SK-N-SH (cell line): ENCODE measurements around the gene CAV1. TPM values are rescaled to one million over a fixed set of nuclear protein-coding genes. Genes with fewer than 3 reads are reported as not detected.

Experiments used
- CTCF ChIA-PET: fragments of 300-600, 350-600 bp; formaldehyde crosslinking; extraction: SDS; loops from one replicate; lab custom pipeline; 2021; lab: Yijun Ruan, JAX
- POLR2A ChIA-PET: fragments of 350-600 bp; sonication (Branson Sonifier 250); formaldehyde crosslinking; extraction: SDS; loops from one replicate; lab custom pipeline; 2020; ENCODE audit warnings: antibody characterized with exemption, inconsistent platforms; lab: Yijun Ruan, JAX
- DNase-seq: peaks from one replicate; pipeline ENCODE4 v3.0.0; 2012
- H2AFZ ChIP-seq: fragments of 200-600 bp; sonication (generic); 2 replicates; pipeline ENCODE4 v1.8.1; 2016; ENCODE audit warnings: antibody characterized with exemption, mild to moderate bottlenecking, low read depth
- H3F3A ChIP-seq: fragments of 200-600 bp; sonication (generic); replicated peaks from 2 replicates; pipeline ENCODE3; 2016; ENCODE audit warnings: antibody characterized with exemption, mild to moderate bottlenecking; ENCODE audit not compliant: insufficient read depth
- H3K27ac ChIP-seq, 2 experiments: fragments of 200-500 bp in 1 of 2; fragments of 200-600 bp in 1 of 2; sonication (Bioruptor generic) in 1 of 2; sonication (generic), shearing (Covaris generic) in 1 of 2; 2 replicates each; pipeline versions ENCODE4 v1.5.1 to v1.6.1; 2014 to 2016; ENCODE audit warnings: low read depth in 2 of 2, inconsistent platforms in 1 of 2, low read length in 1 of 2, mild to moderate bottlenecking in 1 of 2, mixed read lengths in 1 of 2
- H3K27me3 ChIP-seq: fragments of 200-600 bp; sonication (generic), shearing (Covaris generic); 2 replicates; pipeline ENCODE4 v1.6.1; 2016; ENCODE audit warnings: mixed run types; ENCODE audit not compliant: insufficient read depth
- H3K36me3 ChIP-seq, 2 experiments: fragments of 200-500 bp in 1 of 2; fragments of 200-600 bp in 1 of 2; sonication (Bioruptor generic) in 1 of 2; sonication (generic) in 1 of 2; replicated peaks in 1 of 2; 2 replicates each; pipeline versions ENCODE3 to v1.5.1; 2014 to 2016; ENCODE audit warnings: low read length in 1 of 2, mild to moderate bottlenecking in 1 of 2; ENCODE audit not compliant: insufficient read depth in 2 of 2, control insufficient read depth in 1 of 2
- H3K4me1 ChIP-seq, 2 experiments: fragments of 200-500 bp in 1 of 2; fragments of 200-600 bp in 1 of 2; sonication (Bioruptor generic) in 1 of 2; sonication (generic), shearing (Covaris generic) in 1 of 2; 2 replicates each; pipeline versions ENCODE4 v1.5.1 to v1.6.1; 2014 to 2016; ENCODE audit warnings: low read depth in 1 of 2, low read length in 1 of 2, mixed run types in 1 of 2; ENCODE audit not compliant: insufficient read depth in 2 of 2, control insufficient read depth in 1 of 2
- H3K4me2 ChIP-seq: fragments of 200-600 bp; sonication (generic), shearing (Covaris generic); 2 replicates; pipeline ENCODE4 v1.6.1; 2017; ENCODE audit warnings: mixed run types
- H3K4me3 ChIP-seq, 2 experiments: fragments of 200-500 bp in 1 of 2; fragments of 200-600 bp in 1 of 2; sonication (Bioruptor generic) in 1 of 2; sonication (generic), shearing (Covaris generic) in 1 of 2; 2 replicates each; pipeline versions ENCODE4 v1.5.1 to v1.8.1; 2014 to 2016; ENCODE audit warnings: low read depth in 2 of 2, inconsistent platforms in 1 of 2, low read length in 1 of 2, mild to moderate bottlenecking in 1 of 2, mixed read lengths in 1 of 2, moderate library complexity in 1 of 2
- H3K79me2 ChIP-seq: fragments of 200-600 bp; sonication (generic); 2 replicates; pipeline ENCODE4 v1.8.1; 2017; ENCODE audit warnings: mild to moderate bottlenecking; ENCODE audit not compliant: insufficient read depth
- H3K9ac ChIP-seq: fragments of 200-600 bp; sonication (generic); 2 replicates; pipeline ENCODE4 v1.6.1; 2017; ENCODE audit warnings: mixed run types
- H3K9me2 ChIP-seq: fragments of 200-600 bp; sonication (generic); 2 replicates; pipeline ENCODE4 v1.6.1; 2017; ENCODE audit warnings: mixed run types
- H3K9me3 ChIP-seq: fragments of 200-600 bp; sonication (generic); 2 replicates; pipeline ENCODE4 v1.6.1; 2017; ENCODE audit warnings: mixed run types, mild to moderate bottlenecking, moderate library complexity
- H4K20me1 ChIP-seq: fragments of 200-600 bp; sonication (generic); 2 replicates; pipeline ENCODE4 v1.6.1; 2017; ENCODE audit warnings: mild to moderate bottlenecking, mixed run types; ENCODE audit not compliant: insufficient read depth
- ELF1 ChIP-seq: IDR thresholded peaks from 2 replicates; pipeline ENCODE4 v1.4.0; 2012
- EP300 ChIP-seq, 2 experiments: IDR thresholded peaks; 2 replicates each; pipeline versions ENCODE4 v1.4.0 to v1.6.1; 2012; ENCODE audit warnings: borderline replicate concordance in 1 of 2, low read depth in 1 of 2, low read length in 1 of 2
- EZH2phosphoT487 ChIP-seq: fragments of 200-600 bp; sonication (generic); IDR thresholded peaks from 2 replicates; pipeline ENCODE4 v1.6.1; 2017; ENCODE audit warnings: low read depth, mixed run types, mild to moderate bottlenecking, antibody characterized with exemption, moderate library complexity, borderline replicate concordance
- FOSL2 ChIP-seq: IDR thresholded peaks from 2 replicates; pipeline ENCODE4 v1.4.0; 2012; ENCODE audit warnings: low read depth, mild to moderate bottlenecking, moderate library complexity, borderline replicate concordance
- FOXM1 ChIP-seq: IDR thresholded peaks from 2 replicates; pipeline ENCODE4 v1.4.0; 2012; ENCODE audit warnings: low read depth, mild to moderate bottlenecking
- GABPA ChIP-seq: IDR thresholded peaks from 2 replicates; pipeline ENCODE4 v1.4.0; 2012; ENCODE audit warnings: low read depth, mild to moderate bottlenecking
- MXI1 ChIP-seq: IDR thresholded peaks from 2 replicates; pipeline ENCODE4 v1.6.1; 2012; ENCODE audit warnings: mild to moderate bottlenecking, low read depth, low read length, improper control_type of control experiment
- NFIC ChIP-seq: IDR thresholded peaks from 2 replicates; pipeline ENCODE4 v1.4.0; 2012; ENCODE audit warnings: borderline replicate concordance
- NRF1 ChIP-seq: IDR thresholded peaks from 2 replicates; pipeline ENCODE4 v1.6.1; 2012; ENCODE audit warnings: low read depth, mild to moderate bottlenecking, low read length
- RAD21 ChIP-seq: IDR thresholded peaks from 2 replicates; pipeline ENCODE4 v1.6.1; 2012; ENCODE audit warnings: mild to moderate bottlenecking, low read length
- RXRA ChIP-seq: IDR thresholded peaks from 2 replicates; pipeline ENCODE4 v1.4.0; 2012; ENCODE audit warnings: low read depth, mild to moderate bottlenecking, borderline replicate concordance
- SIN3A ChIP-seq: IDR thresholded peaks from 2 replicates; pipeline ENCODE4 v1.6.1; 2012; ENCODE audit warnings: low read depth, mild to moderate bottlenecking, low read length, moderate library complexity, borderline replicate concordance
- SMC3 ChIP-seq: IDR thresholded peaks from 2 replicates; pipeline ENCODE4 v1.6.1; 2012; ENCODE audit warnings: low read depth, low read length, improper control_type of control experiment
- TCF12 ChIP-seq: IDR thresholded peaks from 2 replicates; pipeline ENCODE4 v1.4.0; 2012
- TEAD4 ChIP-seq: IDR thresholded peaks from 2 replicates; pipeline ENCODE4 v1.4.0; 2012; ENCODE audit warnings: mild to moderate bottlenecking, borderline replicate concordance; ENCODE audit not compliant: insufficient read depth
- polyA plus RNA-seq, 3 experiments: library from polyadenylated mRNA; depleted of rRNA; stranded (reverse); fragments of >200 nt; gene quantifications; 2 replicates each; pipeline ENCODE4 v1.2.3, GENCODE V29; 2012
- TF ChIP-seq, protein P1 (sequence below): IDR thresholded peaks from 2 replicates; pipeline ENCODE4 v1.4.0; 2012; ENCODE audit warnings: low read depth, borderline replicate concordance
- TF ChIP-seq, protein P2 (sequence below): IDR thresholded peaks from 2 replicates; pipeline ENCODE4; 2012

CAV1 gene
- polyA plus RNA-seq, 1 of the 3 experiments (the other 2 are of a cell fraction) = 968 TPM

DNA sequence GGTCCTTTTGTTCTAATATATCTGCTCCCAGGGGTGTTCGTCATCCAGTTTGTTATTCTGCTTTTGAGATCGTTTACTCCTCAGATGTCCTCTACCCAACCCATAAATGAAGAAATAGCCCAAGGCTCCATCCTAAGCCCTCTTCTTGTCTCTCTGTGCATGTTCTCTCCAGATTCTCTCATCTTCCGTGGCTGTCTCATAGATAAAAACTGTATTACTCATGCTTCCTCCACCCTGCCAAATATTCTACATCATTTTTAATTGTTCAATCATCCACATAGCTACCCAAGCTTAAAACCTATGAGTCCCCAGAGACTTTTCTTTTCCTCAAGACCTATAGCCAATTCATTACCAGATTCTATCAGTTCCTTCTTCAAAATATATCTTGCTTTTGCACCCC, 44.9 kb downstream of the CAV1 start (continued):
- TF ChIP-seq RXRA (0 out of 2 replicates have a peak, but pooled peaks have one; percentile 57), TEAD4 (peak; percentile 74; the same call in 1 of the 2 replicates), GABPA (no peak), EP300 (IDR thresholded peaks at IDR 0.05; ENCODE audit: borderline replicate concordance in 1 of 2, low read depth in 1 of 2, low read length in 1 of 2) (peak in 1 of 2 experiments; percentile 90; a peak in 2 of 4 replicates), MXI1 (no peak), FOXM1 (0 out of 2 replicates have a peak, but pooled peaks have one; percentile 19)
- TF ChIP-seq, protein P1, sequence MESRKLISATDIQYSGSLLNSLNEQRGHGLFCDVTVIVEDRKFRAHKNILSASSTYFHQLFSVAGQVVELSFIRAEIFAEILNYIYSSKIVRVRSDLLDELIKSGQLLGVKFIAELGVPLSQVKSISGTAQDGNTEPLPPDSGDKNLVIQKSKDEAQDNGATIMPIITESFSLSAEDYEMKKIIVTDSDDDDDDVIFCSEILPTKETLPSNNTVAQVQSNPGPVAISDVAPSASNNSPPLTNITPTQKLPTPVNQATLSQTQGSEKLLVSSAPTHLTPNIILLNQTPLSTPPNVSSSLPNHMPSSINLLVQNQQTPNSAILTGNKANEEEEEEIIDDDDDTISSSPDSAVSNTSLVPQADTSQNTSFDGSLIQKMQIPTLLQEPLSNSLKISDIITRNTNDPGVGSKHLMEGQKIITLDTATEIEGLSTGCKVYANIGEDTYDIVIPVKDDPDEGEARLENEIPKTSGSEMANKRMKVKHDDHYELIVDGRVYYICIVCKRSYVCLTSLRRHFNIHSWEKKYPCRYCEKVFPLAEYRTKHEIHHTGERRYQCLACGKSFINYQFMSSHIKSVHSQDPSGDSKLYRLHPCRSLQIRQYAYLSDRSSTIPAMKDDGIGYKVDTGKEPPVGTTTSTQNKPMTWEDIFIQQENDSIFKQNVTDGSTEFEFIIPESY = peak; percentile 53; the same call in 1 of the 2 replicates

DNA sequence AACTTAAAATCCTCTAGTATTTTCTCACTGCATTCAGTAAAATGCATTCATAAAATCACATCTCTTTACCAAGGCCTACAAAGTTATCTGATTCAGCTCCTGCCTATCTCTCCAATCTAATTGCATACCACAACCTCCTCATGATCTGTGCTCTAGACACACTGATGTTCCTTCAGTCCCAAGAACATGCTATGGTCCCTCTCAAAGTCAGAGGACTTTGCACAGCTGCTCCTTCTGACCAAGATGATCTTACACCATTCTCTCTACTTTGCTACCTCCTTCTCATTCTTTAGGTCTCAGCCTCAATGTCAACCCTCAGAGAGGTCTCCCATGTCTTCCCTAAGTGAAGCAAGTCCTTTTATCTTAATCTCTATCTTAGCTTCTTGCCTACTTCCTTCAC, 45.5 kb downstream of the CAV1 start:
- Histone ChIP-seq H3K4me2 (peak overlapping the region; percentile 47), H3K27ac (peak overlapping the region; percentile 82 to 99), H3K9ac (peak overlapping the region; percentile 48; the same call in 1 of the 2 replicates), H3K79me2 (no peaks in the 10 kb centered on the region), H3K4me1 (peaks cover 0 to 61% of the 10 kb centered on the region in 2 experiments; a peak in 3 of 4 replicates), H3K9me2 (no peaks in the 10 kb centered on the region), H3K9me3 (no peaks in the 10 kb centered on the region)
- TF ChIP-seq SMC3 = no peak
- TF ChIP-seq FOSL2 = no peak
- no peak for TF ChIP-seq TEAD4
- TF ChIP-seq NRF1 = no peak
- TF ChIP-seq RXRA = no peak
- no peak for TF ChIP-seq ELF1
- TF ChIP-seq RAD21 = no peak
- no peak for TF ChIP-seq MXI1
- TF ChIP-seq TCF12 = no peak
- TF ChIP-seq, protein P2, sequence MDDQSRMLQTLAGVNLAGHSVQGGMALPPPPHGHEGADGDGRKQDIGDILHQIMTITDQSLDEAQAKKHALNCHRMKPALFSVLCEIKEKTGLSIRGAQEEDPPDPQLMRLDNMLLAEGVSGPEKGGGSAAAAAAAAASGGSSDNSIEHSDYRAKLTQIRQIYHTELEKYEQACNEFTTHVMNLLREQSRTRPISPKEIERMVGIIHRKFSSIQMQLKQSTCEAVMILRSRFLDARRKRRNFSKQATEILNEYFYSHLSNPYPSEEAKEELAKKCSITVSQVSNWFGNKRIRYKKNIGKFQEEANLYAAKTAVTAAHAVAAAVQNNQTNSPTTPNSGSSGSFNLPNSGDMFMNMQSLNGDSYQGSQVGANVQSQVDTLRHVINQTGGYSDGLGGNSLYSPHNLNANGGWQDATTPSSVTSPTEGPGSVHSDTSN = no peak; the same call in 1 of the 2 replicates
- TF ChIP-seq NFIC = no peak
- TF ChIP-seq SIN3A = no peak
- TF ChIP-seq EZH2phosphoT487 = no peak
- TF ChIP-seq, all 33 proteins: peak for 0
- no peak for DNase-seq
- Histone ChIP-seq H3F3A (peaks cover 66% of the 10 kb centered on the region), H2AFZ (no peak overlapping the region), H4K20me1 (no peaks in the 10 kb centered on the region), H3K36me3 (no peaks in the 10 kb centered on the region), H3K27me3 (no peaks in the 10 kb centered on the region), H3K4me3 (no peak overlapping the region)
- POLR2A ChIA-PET = no interaction called here
- CTCF ChIA-PET = no interaction called here
